HCT116 (cell line): ENCODE results near the gene IL6R. TPM values are rescaled to one million over a fixed set of nuclear protein-coding genes. Genes with fewer than 3 reads are reported as not detected.

Experiments used
- ATAC-seq: fragments of 200-7000 bp; cut with Tn5 transposase; 2 replicates; pipeline ENCODE4 v1.9.1; 2020; ENCODE audit warnings: mild to moderate bottlenecking, moderate library complexity
- BruUV-seq: library from RNA; stranded (reverse); fragments of 400-500 nt; replicated peaks from 2 replicates; lab custom pipeline; 2021; lab: Mats Ljungman, UMichigan
- CTCF ChIA-PET: fragments of 300-600 bp; sonication (Branson Sonifier 250); formaldehyde crosslinking; loops from one replicate; lab custom pipeline; 2021; ENCODE audit warnings: antibody characterized with exemption; lab: Charles Lee
- POLR2A ChIA-PET: fragments of 300-600, 350-600 bp; sonication (Branson Sonifier 250); formaldehyde crosslinking; loops from one replicate; lab custom pipeline; 2021; ENCODE audit warnings: antibody characterized with exemption; lab: Charles Lee
- RAD21 ChIA-PET, 2 experiments: fragments of 300-600 bp; sonication (Branson Sonifier 250); formaldehyde crosslinking; loops; one replicate each; lab custom pipeline; 2023; ENCODE audit warnings: low total read pairs in 2 of 2; ENCODE audit not compliant: uncharacterized antibody in 2 of 2, unreplicated experiment in 2 of 2, low non-redundant PET in 1 of 2; lab: Charles Lee
- DNase-seq: peaks from one replicate; pipeline ENCODE4 v3.0.0-alpha.2; 2010; ENCODE audit warnings: low read depth, low spot score
- H2AFZ ChIP-seq: fragments of 200-600 bp; shearing (Covaris generic), sonication (generic); 2 replicates; pipeline ENCODE4 v1.6.1; 2017; ENCODE audit warnings: low read depth, mixed run types, mixed read lengths, antibody characterized with exemption, low read length; ENCODE audit not compliant: poor library complexity, severe bottlenecking
- H3K27ac ChIP-seq: 2 replicates; pipeline ENCODE4 v1.5.1; 2012; ENCODE audit warnings: low read depth, low read length
- H3K27me3 ChIP-seq: fragments of 200-600 bp; sonication (generic); 2 replicates; pipeline ENCODE4 v1.6.1; 2016; ENCODE audit warnings: mixed run types, low read length, mixed read lengths; ENCODE audit not compliant: insufficient read depth
- H3K36me3 ChIP-seq, 2 experiments: fragments of 200-500 bp in 1 of 2; fragments of 200-600 bp in 1 of 2; sonication (Bioruptor generic) in 1 of 2; sonication (generic) in 1 of 2; 2 replicates each; pipeline versions ENCODE4 v1.5.1 to v1.6.1; 2014 to 2016; ENCODE audit warnings: low read length in 2 of 2, inconsistent platforms in 1 of 2, mixed read lengths in 1 of 2, mixed run types in 1 of 2; ENCODE audit not compliant: insufficient read depth in 2 of 2, control insufficient read depth in 1 of 2
- H3K4me1 ChIP-seq, 2 experiments: fragments of 200-600 bp in 1 of 2; sonication (generic) in 1 of 2; 2 replicates each; pipeline versions ENCODE4 v1.5.1 to v1.6.1; 2012 to 2017; ENCODE audit warnings: low read length in 2 of 2, inconsistent platforms in 1 of 2, mild to moderate bottlenecking in 1 of 2, mixed read lengths in 1 of 2, mixed run types in 1 of 2, moderate library complexity in 1 of 2; ENCODE audit not compliant: insufficient read depth in 2 of 2, control insufficient read depth in 1 of 2
- H3K4me2 ChIP-seq: fragments of 200-600 bp; sonication (generic); 2 replicates; pipeline ENCODE4 v1.6.1; 2017; ENCODE audit warnings: mixed run types, low read length, mixed read lengths
- H3K4me3 ChIP-seq, 2 experiments: fragments of 200-600 bp in 1 of 2; sonication (generic) in 1 of 2; replicated peaks in 1 of 2; 2 replicates each; pipeline ENCODE4 v1.5.1; 2011 to 2016; ENCODE audit warnings: low read length in 2 of 2, control low read depth in 1 of 2, low read depth in 1 of 2, mild to moderate bottlenecking in 1 of 2, mixed read lengths in 1 of 2, mixed run types in 1 of 2
- H3K79me2 ChIP-seq: fragments of 200-600 bp; sonication (generic); 2 replicates; pipeline ENCODE4 v1.6.1; 2017; ENCODE audit warnings: mild to moderate bottlenecking, mixed run types, low read length, moderate library complexity, mixed read lengths; ENCODE audit not compliant: insufficient read depth
- H3K9ac ChIP-seq: fragments of 200-600 bp; sonication (generic); 2 replicates; pipeline ENCODE4 v1.6.1; 2016; ENCODE audit warnings: low read length, mixed read lengths
- H3K9me2 ChIP-seq: fragments of 200-600 bp; sonication (generic), shearing (Covaris generic); 2 replicates; pipeline ENCODE4 v1.6.1; 2017; ENCODE audit warnings: mixed run types, mild to moderate bottlenecking, moderate library complexity; ENCODE audit not compliant: insufficient read depth
- H3K9me3 ChIP-seq, 2 experiments: fragments of 200-500 bp in 1 of 2; fragments of 200-600 bp in 1 of 2; sonication (Bioruptor generic) in 1 of 2; sonication (generic) in 1 of 2; 2 replicates each; pipeline ENCODE4 v1.6.1; 2014 to 2017; ENCODE audit warnings: low read length in 2 of 2, mixed read lengths in 2 of 2, inconsistent platforms in 1 of 2, low read depth in 1 of 2, mild to moderate bottlenecking in 1 of 2, mixed run types in 1 of 2, moderate library complexity in 1 of 2; ENCODE audit not compliant: control insufficient read depth in 1 of 2, insufficient read depth in 1 of 2
- H4K20me1 ChIP-seq: fragments of 200-600 bp; sonication (generic), shearing (Covaris generic); 2 replicates; pipeline ENCODE4 v1.6.1; 2017; ENCODE audit warnings: mixed run types, mild to moderate bottlenecking, moderate library complexity; ENCODE audit not compliant: insufficient read depth
- ATF3 ChIP-seq: IDR thresholded peaks from 2 replicates; pipeline ENCODE4 v1.6.1; 2012
- CBX3 ChIP-seq: IDR thresholded peaks from 2 replicates; pipeline ENCODE4 v1.6.1; 2012; ENCODE audit warnings: low read depth
- CEBPB ChIP-seq: IDR thresholded peaks from 2 replicates; pipeline ENCODE4 v1.6.1; 2012; ENCODE audit warnings: low read depth
- ELF1 ChIP-seq: IDR thresholded peaks from 2 replicates; pipeline ENCODE4 v1.6.1; 2012; ENCODE audit warnings: low read depth, borderline replicate concordance
- EZH2 ChIP-seq: fragments of 200-600 bp; sonication (generic); IDR thresholded peaks from 2 replicates; pipeline ENCODE4 v1.6.1; 2017; ENCODE audit warnings: antibody characterized with exemption, mixed run types
- EZH2phosphoT487 ChIP-seq: fragments of 200-600 bp; IDR thresholded peaks from 2 replicates; pipeline ENCODE4 v1.6.1; 2018; ENCODE audit warnings: antibody characterized with exemption, borderline replicate concordance
- FOSL1 ChIP-seq: IDR thresholded peaks from 2 replicates; pipeline ENCODE4 v1.6.1; 2012; ENCODE audit warnings: low read depth
- JUND ChIP-seq: IDR thresholded peaks from 2 replicates; pipeline ENCODE4 v1.6.1; 2012
- MAX ChIP-seq: IDR thresholded peaks from 2 replicates; pipeline ENCODE4 v1.6.1; 2012
- POLR2AphosphoS5 ChIP-seq: IDR thresholded peaks from 2 replicates; pipeline ENCODE4 v1.6.1; 2011; ENCODE audit warnings: mild to moderate bottlenecking, low read depth, low read length, moderate library complexity
- REST ChIP-seq: IDR thresholded peaks from 2 replicates; pipeline ENCODE4 v1.6.1; 2012; ENCODE audit warnings: low read depth
- SP1 ChIP-seq: IDR thresholded peaks from 2 replicates; pipeline ENCODE4 v1.6.1; 2012; ENCODE audit warnings: low read depth
- SRF ChIP-seq: IDR thresholded peaks from 2 replicates; pipeline ENCODE4 v1.6.1; 2012; ENCODE audit warnings: low read depth
- TCF7L2 ChIP-seq: IDR thresholded peaks from 2 replicates; pipeline ENCODE4 v1.7.0; 2011; ENCODE audit warnings: borderline replicate concordance, inconsistent platforms; ENCODE audit not compliant: insufficient read depth, insufficient read length; ENCODE audit errors: extremely low read depth
- YY1 ChIP-seq: IDR thresholded peaks from 2 replicates; pipeline ENCODE4 v1.6.1; 2011; ENCODE audit warnings: low read length, low read depth, moderate library complexity, mild to moderate bottlenecking; ENCODE audit not compliant: insufficient replicate concordance; ENCODE audit errors: extremely low read depth
- ZFX ChIP-seq: fragments of 450-650 bp; IDR thresholded peaks from 2 replicates; pipeline ENCODE4 v1.6.1; 2017
- ZNF274 ChIP-seq: fragments of 200-500 bp; sonication (Bioruptor generic); IDR thresholded peaks from 2 replicates; pipeline ENCODE4 v1.6.1; 2014; ENCODE audit warnings: mild to moderate bottlenecking, low read depth, low read length, inconsistent platforms
- intact Hi-C: fragments of 100-400 bp; cut with micrococcal nuclease; formaldehyde crosslinking; loops from 2 replicates; pipeline ENCODE4 v1.10.0; 2022
- total RNA-seq: library from RNA; stranded (reverse); gene quantifications from one replicate; pipeline ENCODE4 v1.2.1, GENCODE V29; 2021; ENCODE audit not compliant: unreplicated experiment

The IL6R gene
- total RNA-seq, 1 experiment from 2014 or later, result 6.8 TPM

GRCh38 chr1:154398678-154399077 lies 6.5 kb upstream of the IL6R start:
- CTCF ChIA-PET, result no interaction called here

More at GRCh38 chr1:154398678-154399077, 6.5 kb upstream of the IL6R start:
- no peaks in the 10 kb centered on the region for H3K27me3 ChIP-seq
- ChIA-PET RAD21 (no interaction called here), POLR2A (no interaction called here)
- H3K4me1 ChIP-seq, result no peaks in the 10 kb centered on the region
- no peak overlapping the region for H3K27ac ChIP-seq
- TF ChIP-seq EZH2phosphoT487 (no peak), CBX3 (no peak), REST (no peak), POLR2AphosphoS5 (no peak), ZNF274 (no peak), SRF (no peak), YY1 (no peak), CEBPB (no peak), ELF1 (no peak), MAX (no peak), ATF3 (no peak), SP1 (no peak), EZH2 (no peak), TCF7L2 (no peak), ZFX (no peak), JUND (no peak), FOSL1 (no peak)
- DNase-seq (no peak), ATAC-seq (no peak)
- H3K36me3 ChIP-seq, result no peaks in the 10 kb centered on the region
- H4K20me1 ChIP-seq, result no peaks in the 10 kb centered on the region
- no peaks in the 10 kb centered on the region for H3K79me2 ChIP-seq
- H3K4me3 ChIP-seq, result no peak overlapping the region
- no TSS peak for BruUV-seq
- H3K9me2 ChIP-seq, result no peaks in the 10 kb centered on the region
- intact Hi-C loops, result no loop called here
- H2AFZ ChIP-seq, result no peak overlapping the region
- no peak overlapping the region for H3K9ac ChIP-seq
- no peak overlapping the region for H3K4me2 ChIP-seq
- no peaks in the 10 kb centered on the region for H3K9me3 ChIP-seq
